Keratinocyte (primary cell): ENCODE data around the gene PNMA6F. TPM values are rescaled to one million over a fixed set of nuclear protein-coding genes. Genes with fewer than 3 reads are reported as not detected.

Source experiments
- DNase-seq: peaks from one replicate; pipeline ENCODE4 v3.0.0-alpha.2; 2011; ENCODE audit warnings: low read depth, missing footprints, low spot score
- FAIRE-seq: peaks from 2 replicates; lab custom pipeline; 2011; peaks lifted over from hg19 to GRCh38; lab: Jason Lieb, UNC
- H2AFZ ChIP-seq: 2 replicates; pipeline ENCODE4 v1.6.0; 2012; ENCODE audit warnings: low read length, control low read depth, inconsistent platforms; ENCODE audit not compliant: control insufficient read depth
- H3K27ac ChIP-seq: 2 replicates; pipeline ENCODE4 v1.5.1; 2011; ENCODE audit warnings: low read length; ENCODE audit not compliant: control insufficient read depth, insufficient read depth
- H3K27me3 ChIP-seq: 3 replicates; pipeline ENCODE4 v1.6.0; 2011; ENCODE audit warnings: low read length; ENCODE audit not compliant: control insufficient read depth, insufficient read depth; ENCODE audit errors: extremely low read depth
- H3K36me3 ChIP-seq, 2 experiments: 2 replicates in 1 of 2; 3 replicates in 1 of 2; pipeline ENCODE4 v1.5.1; 2011; ENCODE audit warnings: low read length in 2 of 2, mild to moderate bottlenecking in 1 of 2; ENCODE audit not compliant: control insufficient read depth in 2 of 2, insufficient read depth in 2 of 2; ENCODE audit errors: extremely low read depth in 1 of 2
- H3K4me1 ChIP-seq: 3 replicates; pipeline ENCODE4 v1.5.1; 2011; ENCODE audit warnings: low read length; ENCODE audit not compliant: control insufficient read depth, insufficient read depth; ENCODE audit errors: extremely low read depth
- H3K4me2 ChIP-seq: 3 replicates; pipeline ENCODE4 v1.6.0; 2011; ENCODE audit warnings: low read depth, low read length; ENCODE audit not compliant: control insufficient read depth, insufficient read depth; ENCODE audit errors: extremely low read depth
- H3K4me3 ChIP-seq, 3 experiments: fragments of 200-600 bp in 1 of 3; sonication (generic) in 1 of 3; 2 replicates in 2 of 3; 3 replicates in 1 of 3; pipeline ENCODE4 v1.5.1; 2011 to 2016; ENCODE audit warnings: low read length in 3 of 3, mild to moderate bottlenecking in 3 of 3, control low read depth in 2 of 3, inconsistent platforms in 1 of 3, low read depth in 1 of 3, mixed read lengths in 1 of 3, mixed run types in 1 of 3, moderate library complexity in 1 of 3; ENCODE audit not compliant: control insufficient read depth in 2 of 3, insufficient read depth in 2 of 3; ENCODE audit errors: extremely low read depth in 1 of 3
- H3K79me2 ChIP-seq: 2 replicates; pipeline ENCODE4 v1.6.0; 2012; ENCODE audit warnings: low read length; ENCODE audit not compliant: control insufficient read depth, insufficient read depth
- H3K9ac ChIP-seq: 3 replicates; pipeline ENCODE4 v1.6.0; 2011; ENCODE audit warnings: low read length; ENCODE audit not compliant: control insufficient read depth, insufficient read depth; ENCODE audit errors: extremely low read depth
- H3K9me1 ChIP-seq: 3 replicates; pipeline ENCODE4 v1.6.0; 2011; ENCODE audit warnings: low read length; ENCODE audit not compliant: control insufficient read depth, insufficient read depth; ENCODE audit errors: extremely low read depth
- H3K9me3 ChIP-seq: 2 replicates; pipeline ENCODE4 v1.5.1; 2012; ENCODE audit warnings: low read depth, low read length; ENCODE audit not compliant: control insufficient read depth
- H4K20me1 ChIP-seq: 3 replicates; pipeline ENCODE4 v1.6.0; 2011; ENCODE audit warnings: low read length; ENCODE audit not compliant: control insufficient read depth, insufficient read depth; ENCODE audit errors: extremely low read depth
- EZH2 ChIP-seq: IDR thresholded peaks from one replicate; pipeline ENCODE4 v1.6.1; 2012; ENCODE audit warnings: inconsistent platforms, mild to moderate bottlenecking, low read length, moderate library complexity
- dilution Hi-C: fragments of 300-500 bp; cut with MboI; formaldehyde crosslinking; loops from one replicate; pipeline ENCODE4 v1.7.0; 2020; ENCODE audit warnings: low sequenced_read_pairs; ENCODE audit not compliant: extremely low pct_ligation_motif_present
- polyA plus RNA-seq, 5 experiments: library from polyadenylated mRNA; depleted of rRNA in 3 of 5; stranded (reverse) in 3 of 5; stranded (forward) in 1 of 5; unstranded in 1 of 5; fragments of >200 nt; gene quantifications; 1 replicate in 1 of 5; 2 replicates in 3 of 5; 3 replicates in 1 of 5; pipeline versions ENCODE4 v1.2.1 to v1.2.3, GENCODE V29; 2011 to 2012; ENCODE audit warnings: missing spikeins in 2 of 5, low read depth in 1 of 5, low replicate concordance in 1 of 5
- TF ChIP-seq, protein P1 (sequence below), 3 experiments: IDR thresholded peaks in 1 of 3; conservative IDR thresholded peaks in 1 of 3; optimal IDR thresholded peaks in 1 of 3; 2 replicates in 2 of 3; 3 replicates in 1 of 3; pipeline versions ENCODE3 to v1.5.1; 2011; ENCODE audit warnings: low read length in 3 of 3, mild to moderate bottlenecking in 3 of 3, moderate library complexity in 2 of 3, control low read depth in 1 of 3, inconsistent platforms in 1 of 3; ENCODE audit not compliant: insufficient read depth in 2 of 3; ENCODE audit errors: extremely low read depth in 1 of 3

The PNMA6F gene
- polyA plus RNA-seq, 1 donor (not counting 4 experiments of a cell fraction or from before 2014, with no cell fraction given) = not detected

DNA sequence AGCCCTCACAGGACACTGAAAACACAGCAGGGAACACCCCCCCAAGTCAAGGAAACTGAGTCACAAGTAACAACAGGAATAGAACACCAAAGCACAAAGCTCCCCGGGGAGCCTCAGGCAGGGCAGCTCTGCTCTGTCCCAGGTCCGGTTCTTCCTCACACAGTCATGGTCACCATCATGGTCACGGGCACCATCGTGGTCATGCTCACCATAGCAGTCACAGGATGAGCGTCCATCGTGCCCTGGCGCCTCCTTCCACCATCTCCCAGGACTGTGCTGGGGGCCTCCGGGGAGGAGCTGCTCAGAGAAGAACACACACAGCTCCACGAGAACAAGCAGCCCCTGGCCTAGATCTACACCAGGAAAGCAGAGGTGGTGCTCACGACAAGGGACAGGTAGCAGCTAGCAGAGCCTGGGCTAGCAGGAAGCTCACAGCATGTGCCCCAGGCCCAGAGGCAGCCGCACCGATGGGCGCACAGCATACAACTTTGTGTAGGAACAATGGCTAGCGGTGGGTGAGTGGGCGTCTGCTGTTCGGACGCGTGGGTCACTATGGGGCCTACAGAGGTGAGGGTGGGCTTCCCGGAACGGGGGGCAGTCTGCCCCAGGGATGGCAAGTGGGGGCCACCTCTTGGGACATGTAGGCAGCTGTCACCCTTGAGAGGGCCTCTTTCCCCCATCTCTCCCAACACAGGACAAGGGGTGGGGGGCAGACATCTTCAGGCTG lies 3.4 kb downstream of the PNMA6F start:
- DNase-seq = no peak
- TF ChIP-seq EZH2 = no peak
- TF ChIP-seq, protein P1, sequence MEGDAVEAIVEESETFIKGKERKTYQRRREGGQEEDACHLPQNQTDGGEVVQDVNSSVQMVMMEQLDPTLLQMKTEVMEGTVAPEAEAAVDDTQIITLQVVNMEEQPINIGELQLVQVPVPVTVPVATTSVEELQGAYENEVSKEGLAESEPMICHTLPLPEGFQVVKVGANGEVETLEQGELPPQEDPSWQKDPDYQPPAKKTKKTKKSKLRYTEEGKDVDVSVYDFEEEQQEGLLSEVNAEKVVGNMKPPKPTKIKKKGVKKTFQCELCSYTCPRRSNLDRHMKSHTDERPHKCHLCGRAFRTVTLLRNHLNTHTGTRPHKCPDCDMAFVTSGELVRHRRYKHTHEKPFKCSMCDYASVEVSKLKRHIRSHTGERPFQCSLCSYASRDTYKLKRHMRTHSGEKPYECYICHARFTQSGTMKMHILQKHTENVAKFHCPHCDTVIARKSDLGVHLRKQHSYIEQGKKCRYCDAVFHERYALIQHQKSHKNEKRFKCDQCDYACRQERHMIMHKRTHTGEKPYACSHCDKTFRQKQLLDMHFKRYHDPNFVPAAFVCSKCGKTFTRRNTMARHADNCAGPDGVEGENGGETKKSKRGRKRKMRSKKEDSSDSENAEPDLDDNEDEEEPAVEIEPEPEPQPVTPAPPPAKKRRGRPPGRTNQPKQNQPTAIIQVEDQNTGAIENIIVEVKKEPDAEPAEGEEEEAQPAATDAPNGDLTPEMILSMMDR (optimal IDR thresholded peaks at IDR 0.05 in 1 of 3, IDR thresholded peaks at IDR 0.05 in 1 of 3, conservative IDR thresholded peaks at IDR 0.05 in 1 of 3; ENCODE audit: extremely low read depth in 1 of 3, insufficient read depth in 2 of 3, low read length in 3 of 3) = no peak
- H3K79me2 ChIP-seq = no peaks in the 10 kb centered on the region
- dilution Hi-C loops = no loop called here
- no peaks in the 10 kb centered on the region for H3K36me3 ChIP-seq
- no peak overlapping the region for H3K4me2 ChIP-seq
- H3K4me1 ChIP-seq = no peaks in the 10 kb centered on the region
- H3K9me3 ChIP-seq = no peaks in the 10 kb centered on the region
- no peak overlapping the region for H3K4me3 ChIP-seq
- H3K9me1 ChIP-seq = no peaks in the 10 kb centered on the region
- H3K9ac ChIP-seq = no peak overlapping the region
- no peak overlapping the region for H3K27ac ChIP-seq
- no peak for FAIRE-seq
- no peaks in the 10 kb centered on the region for H4K20me1 ChIP-seq
- H2AFZ ChIP-seq = no peak overlapping the region
- H3K27me3 ChIP-seq = peaks cover 7% of the 10 kb centered on the region

DNA sequence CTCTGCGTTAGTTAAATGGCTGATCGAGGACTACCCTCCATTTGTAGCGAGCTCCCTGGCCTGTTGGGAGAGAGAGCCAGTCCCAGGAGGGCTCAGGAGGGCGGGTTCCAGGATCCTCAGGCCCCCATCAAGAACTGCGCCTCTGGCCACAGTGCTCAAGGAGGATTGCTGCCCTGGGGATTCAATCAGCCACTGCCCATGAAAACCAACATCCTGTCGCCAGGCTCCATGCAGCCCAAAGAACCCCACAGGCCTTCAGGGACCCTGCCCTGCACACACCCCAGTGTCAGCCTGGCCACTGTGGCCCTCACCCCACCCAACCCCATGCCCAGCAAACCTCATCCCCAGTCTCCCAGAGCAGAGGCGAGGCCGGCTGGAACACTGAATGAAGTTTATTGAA lies 4.3 kb downstream of the PNMA6F start:
- dilution Hi-C loops = no loop called here
- FAIRE-seq (no peak), DNase-seq (no peak)
- Histone ChIP-seq H3K9ac (no peak overlapping the region), H3K9me3 (no peaks in the 10 kb centered on the region), H2AFZ (no peak overlapping the region), H3K27me3 (peaks cover 7% of the 10 kb centered on the region), H3K79me2 (no peaks in the 10 kb centered on the region), H4K20me1 (no peaks in the 10 kb centered on the region), H3K27ac (no peak overlapping the region), H3K4me2 (no peak overlapping the region), H3K36me3 (no peaks in the 10 kb centered on the region), H3K4me1 (no peaks in the 10 kb centered on the region), H3K9me1 (no peaks in the 10 kb centered on the region), H3K4me3 (no peak overlapping the region)
- TF ChIP-seq EZH2 = no peak
- TF ChIP-seq, protein P1 (optimal IDR thresholded peaks at IDR 0.05 in 1 of 3, IDR thresholded peaks at IDR 0.05 in 1 of 3, conservative IDR thresholded peaks at IDR 0.05 in 1 of 3; ENCODE audit: extremely low read depth in 1 of 3, insufficient read depth in 2 of 3, low read length in 3 of 3) = no peak
